HG03439 (cell line): ENCODE data around the gene ANAPC10.

ENCODE experiments used
- ATAC-seq: cut with Tn5 transposase; IDR thresholded peaks from one replicate; pipeline ENCODE4 v1.9.1; 2021; ENCODE audit warnings: mild to moderate bottlenecking, moderate library complexity; ENCODE audit not compliant: unreplicated experiment

The ANAPC10 gene

DNA sequence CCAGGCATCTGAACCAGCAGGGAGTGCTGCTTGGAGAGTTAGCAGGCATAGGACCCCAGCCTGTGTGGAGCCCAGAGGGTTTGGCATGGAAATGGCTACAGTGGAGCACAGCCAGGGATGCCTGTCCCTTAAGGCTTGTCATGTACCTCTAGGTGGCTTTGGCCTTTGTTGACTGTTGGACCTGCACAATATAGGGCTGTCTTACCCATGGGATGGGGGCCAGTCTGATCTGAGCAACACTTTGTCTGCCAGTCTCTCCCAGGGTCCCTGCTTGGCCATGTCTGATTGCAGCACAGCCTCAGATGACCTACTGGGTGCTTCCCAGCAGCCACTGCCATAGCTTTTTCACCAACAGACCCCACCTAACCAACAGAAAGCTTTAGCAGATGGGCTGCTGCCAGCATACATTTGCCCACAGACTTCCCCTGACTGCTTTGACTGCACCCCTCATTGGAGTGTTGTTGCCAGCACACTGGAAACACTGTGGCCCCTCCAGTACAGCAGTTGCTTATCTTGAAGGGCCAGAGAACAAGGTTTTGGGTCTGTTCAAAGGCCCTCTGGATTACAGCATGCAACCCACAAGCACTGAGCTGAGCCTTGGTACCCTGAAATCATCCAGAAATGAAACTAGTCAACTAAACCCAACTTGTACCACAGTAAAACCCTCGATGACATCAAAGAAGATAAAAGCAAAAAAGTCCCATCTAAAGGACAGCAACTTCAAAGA lies 22.1 kb downstream of the ANAPC10 start:
- ATAC-seq = no peak

GRCh38 chr4:145071560-145071959 lies 26.4 kb downstream of the ANAPC10 start:
- ATAC-seq = no peak

DNA sequence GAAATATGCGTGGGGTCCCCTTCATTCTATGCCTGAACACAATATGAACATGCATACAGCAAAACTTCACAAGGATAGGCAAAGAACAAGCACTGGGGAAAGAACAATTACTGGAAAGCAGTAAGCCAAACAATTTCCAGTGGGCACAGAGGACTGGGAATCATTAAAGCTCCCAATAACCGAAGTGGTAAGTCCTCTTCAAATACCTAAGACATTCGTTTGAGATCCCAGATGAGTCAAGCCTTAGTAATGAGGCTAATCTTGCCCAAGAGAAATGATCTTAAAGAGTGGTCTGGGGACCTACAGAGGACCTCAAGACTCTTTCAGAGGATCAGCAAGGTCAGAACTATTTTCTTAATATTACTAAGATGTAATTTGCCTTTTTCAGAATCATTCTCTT lies 28.6 kb downstream of the ANAPC10 start:
- no peak for ATAC-seq

DNA sequence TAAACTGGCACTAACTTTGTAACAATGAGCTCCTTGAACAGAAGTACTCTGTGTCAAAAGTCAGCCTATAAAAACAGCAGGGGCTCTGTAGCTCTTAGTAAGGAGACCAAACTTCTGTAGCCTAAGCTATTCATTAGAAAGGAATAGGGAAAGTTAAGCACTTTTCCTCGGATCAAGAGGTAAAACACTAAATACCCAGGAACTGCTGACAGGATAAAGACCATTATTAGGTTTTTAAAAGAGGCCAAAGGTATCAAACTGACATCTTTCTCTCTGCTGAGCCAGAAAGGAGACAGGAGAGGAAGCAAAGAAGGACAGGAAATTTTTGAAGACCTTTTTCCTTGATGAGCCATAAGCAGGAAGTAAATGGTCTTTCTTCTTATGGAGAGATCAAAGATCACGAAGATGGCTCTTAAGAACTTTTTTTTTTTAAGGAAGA lies 31.9 kb downstream of the ANAPC10 start:
- no peak for ATAC-seq

GRCh38 chr4:145061318-145061920 lies 36.6 kb downstream of the ANAPC10 start:
- peak; percentile 64 for ATAC-seq

DNA sequence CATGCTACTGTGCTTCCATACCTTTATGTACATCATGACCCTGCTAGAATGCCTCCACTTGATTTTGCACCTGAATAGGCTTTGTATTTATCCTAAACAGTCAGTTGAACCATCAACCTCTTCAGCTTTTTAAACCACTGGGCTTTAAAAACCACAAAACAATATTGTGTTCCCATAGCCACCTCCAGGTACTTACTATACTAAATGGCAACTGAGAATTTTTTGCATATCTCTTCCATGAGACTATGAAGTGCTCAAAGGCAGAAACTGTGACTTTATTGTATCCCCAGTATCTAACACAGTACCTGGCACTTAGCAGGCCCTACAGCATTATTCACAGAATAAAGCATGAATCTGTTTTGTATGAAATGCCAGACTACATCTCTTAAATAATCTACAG lies 39.7 kb downstream of the ANAPC10 start:
- no peak for ATAC-seq

DNA sequence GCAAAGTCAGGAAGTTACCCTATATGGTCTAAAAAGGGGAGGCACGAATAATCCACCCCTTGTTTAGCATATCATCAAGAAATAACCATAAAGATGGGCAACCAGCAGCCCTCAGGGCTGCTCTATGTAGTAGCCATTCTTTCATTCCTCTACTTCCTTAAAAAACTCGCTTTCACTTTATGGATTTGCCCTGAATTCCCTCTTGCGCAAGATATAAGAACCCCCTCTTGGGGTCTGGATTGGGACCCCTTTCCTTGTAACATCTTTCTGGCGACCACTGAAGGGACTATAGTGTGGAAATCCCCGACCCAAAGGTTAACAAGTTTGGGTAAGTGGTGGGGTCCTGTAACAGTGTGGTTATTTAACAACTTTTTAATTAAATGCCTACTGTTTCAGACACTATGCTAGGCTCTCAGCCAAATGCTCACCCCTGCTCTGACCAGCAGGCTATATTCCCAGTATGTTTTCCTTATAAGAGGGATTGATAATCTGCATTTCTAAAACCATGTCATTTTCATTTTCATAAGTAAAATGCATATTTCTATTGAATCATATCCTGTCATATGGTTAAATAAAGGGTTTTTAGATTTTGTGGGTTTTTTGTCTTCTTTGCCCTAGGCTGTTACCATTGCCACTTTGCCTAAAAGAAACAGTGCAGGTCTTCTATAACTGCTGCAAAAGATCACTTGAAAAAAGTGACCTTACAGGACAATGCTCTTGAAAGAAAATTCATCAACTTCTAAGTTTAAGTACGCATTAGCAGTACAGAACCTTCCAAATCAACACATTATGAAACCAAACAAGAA lies 41.5 kb downstream of the ANAPC10 start:
- no peak for ATAC-seq

- no peak for ATAC-seq
Observed at GRCh38 chr4:145055533-145056257, 42.3 kb downstream of the ANAPC10 start.

GRCh38 chr4:145049241-145049640 lies 48.8 kb downstream of the ANAPC10 start:
- no peak for ATAC-seq

- no peak for ATAC-seq
Observed at GRCh38 chr4:145048817-145049216, 49.2 kb downstream of the ANAPC10 start.

DNA sequence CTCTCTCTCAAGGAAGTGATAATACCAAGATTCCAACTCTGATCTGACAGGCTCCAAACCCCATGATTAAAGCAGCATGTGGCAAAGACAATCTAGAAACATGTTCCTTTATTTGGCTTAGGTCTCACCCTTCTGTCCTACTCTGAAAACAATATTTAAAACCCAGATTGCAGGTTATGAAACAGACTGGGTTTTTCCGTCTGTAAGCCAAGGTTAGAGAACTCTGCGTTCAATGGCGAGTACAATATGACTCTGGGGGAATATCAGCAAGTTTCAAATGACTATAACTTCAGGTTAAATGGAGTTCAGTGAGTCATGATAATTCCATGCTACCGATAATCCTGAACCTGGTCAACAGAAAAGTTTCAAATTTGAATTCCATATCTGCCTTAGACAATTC lies 50.8 kb downstream of the ANAPC10 start:
- ATAC-seq = peak; percentile 70

DNA sequence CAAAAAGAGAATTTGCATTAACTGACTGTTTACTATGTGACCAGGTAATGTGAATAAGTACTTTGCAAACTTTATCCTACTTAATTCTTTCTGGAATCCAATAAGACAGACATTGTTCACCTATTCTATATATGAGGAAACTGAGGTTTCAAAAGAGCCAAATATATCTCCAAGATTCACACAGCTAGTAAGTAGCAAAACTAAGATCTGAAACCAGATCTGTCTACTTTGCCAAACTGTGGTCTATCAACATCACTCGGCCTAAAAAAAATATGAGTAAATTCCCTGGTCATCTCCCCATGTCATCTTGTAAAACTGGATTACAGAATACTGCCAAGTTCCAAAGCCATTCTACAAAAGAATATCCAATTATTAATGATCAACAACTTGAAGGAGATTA lies 52.8 kb downstream of the ANAPC10 start:
- no peak for ATAC-seq

DNA sequence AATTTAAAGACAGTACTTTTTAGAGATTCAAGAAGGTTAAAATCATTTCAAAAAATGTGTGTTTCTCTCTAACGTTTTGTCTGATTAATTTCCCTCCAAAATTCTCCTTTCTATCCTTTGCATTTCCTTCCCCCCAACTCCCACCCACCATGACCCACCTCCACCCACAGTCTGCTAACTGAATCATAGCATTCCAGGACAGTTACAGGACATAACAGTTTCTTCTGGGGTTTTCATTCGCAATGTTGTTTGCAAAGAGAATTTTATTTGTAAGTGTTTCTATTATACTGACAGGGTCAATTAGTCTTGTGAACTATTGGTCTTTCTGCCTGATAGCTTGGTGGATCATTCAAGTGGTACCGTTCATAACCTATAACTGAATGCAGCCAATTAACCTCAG lies 53.7 kb downstream of the ANAPC10 start:
- no peak for ATAC-seq

DNA sequence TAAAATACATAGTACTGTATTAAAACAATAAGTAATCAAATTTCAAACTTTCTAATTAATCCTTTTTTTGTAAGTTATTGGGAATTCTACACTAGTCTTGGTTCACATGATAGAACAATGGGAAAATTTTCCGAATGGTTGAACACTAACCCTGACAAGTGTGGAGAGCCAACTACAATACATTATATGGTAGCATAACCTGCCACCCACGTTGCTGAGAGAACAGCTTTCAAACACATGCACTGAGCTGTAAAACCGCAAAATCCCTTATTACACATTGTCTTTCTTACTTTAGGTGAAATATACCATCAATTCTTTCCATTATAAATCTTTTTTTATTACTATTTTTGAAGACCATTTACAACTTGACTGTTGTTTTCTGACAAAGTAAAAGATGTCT lies 54.7 kb downstream of the ANAPC10 start:
- no peak for ATAC-seq

- no peak for ATAC-seq
Observed at GRCh38 chr4:145042601-145043285, 55.3 kb downstream of the ANAPC10 start.

DNA sequence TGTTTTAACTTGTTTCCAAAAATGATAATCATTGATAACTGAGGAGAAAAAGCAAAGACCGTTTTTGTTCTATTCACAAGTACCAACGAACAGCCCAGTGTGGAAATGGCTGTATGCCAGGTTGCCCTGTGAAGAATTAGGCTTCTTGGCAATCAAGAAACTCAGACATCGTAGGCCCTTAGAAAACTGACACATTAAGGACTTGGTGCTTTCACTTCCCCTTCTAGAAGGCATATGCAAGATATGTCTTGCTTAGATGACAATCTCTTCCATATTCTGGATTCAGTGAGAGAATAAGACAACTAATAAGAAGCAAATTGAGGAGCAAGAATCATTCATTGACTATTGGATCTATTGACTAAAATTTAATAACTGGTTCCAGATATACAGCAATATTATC lies 56.6 kb downstream of the ANAPC10 start:
- ATAC-seq = peak; percentile 96

DNA sequence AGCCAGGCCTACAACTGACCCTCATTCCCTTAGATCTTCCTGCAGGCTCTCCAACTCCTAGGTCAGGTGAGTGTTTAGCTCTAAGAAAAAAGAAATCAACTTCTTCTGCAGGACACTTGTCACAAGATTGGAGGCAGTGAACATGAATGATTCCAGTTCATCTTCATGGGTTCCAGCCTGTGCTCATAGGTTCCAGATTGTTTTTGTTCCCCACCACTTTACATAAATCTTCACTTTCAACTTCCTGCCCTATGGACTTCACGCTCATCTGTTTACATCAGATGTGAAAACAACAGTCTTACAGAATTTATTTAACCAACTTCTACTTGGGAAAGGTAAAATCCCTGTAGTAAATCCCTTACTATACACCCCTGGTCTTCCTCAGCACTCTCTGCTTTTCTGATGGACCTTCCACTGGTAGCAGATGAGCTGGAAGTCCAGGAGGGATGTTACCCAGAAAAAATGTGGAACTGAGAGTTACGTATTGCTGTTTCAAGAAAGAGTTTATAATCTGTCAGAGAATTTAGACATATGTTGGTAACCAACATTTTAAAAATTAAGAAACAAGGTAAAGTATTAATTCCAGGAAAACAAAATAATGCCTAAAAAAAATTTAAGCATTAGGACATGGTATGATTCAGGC lies 62.4 kb downstream of the ANAPC10 start:
- no peak for ATAC-seq

- no peak for ATAC-seq
Observed at GRCh38 chr4:145034727-145035211, 63.2 kb downstream of the ANAPC10 start.

- no peak for ATAC-seq
Observed at GRCh38 chr4:145019346-145019745, 78.7 kb downstream of the ANAPC10 start.

- no peak for ATAC-seq
Observed at GRCh38 chr4:145014365-145014764, 83.6 kb downstream of the ANAPC10 start.
